GM12878 (cell line): ENCODE results near the gene CIAPIN1. TPM values are rescaled to one million over a fixed set of nuclear protein-coding genes. Genes with fewer than 3 reads are reported as not detected.

Source experiments
- ATAC-seq: fragments of 200-7000 bp; cut with Tn5 transposase; 3 replicates; pipeline ENCODE4 v1.9.1; 2020; ENCODE audit warnings: mild to moderate bottlenecking, moderate library complexity
- BruUV-seq: library from RNA; stranded (reverse); fragments of 400-500 nt; replicated peaks from 2 replicates; lab custom pipeline; 2021; lab: Mats Ljungman, UMichigan
- CTCF ChIA-PET: fragments of 300-600 bp; sonication (Branson Sonifier 250); formaldehyde crosslinking; extraction: SDS; loops from one replicate; lab custom pipeline; 2021; ENCODE audit warnings: inconsistent platforms; lab: Yijun Ruan, JAX
- POLR2A ChIA-PET: fragments of 350-600 bp; formaldehyde crosslinking; extraction: SDS; loops from one replicate; lab custom pipeline; 2021; ENCODE audit warnings: inconsistent platforms; lab: Charles Lee
- RAD21 ChIA-PET: fragments of 300-600 bp; sonication (Branson Sonifier 250); formaldehyde crosslinking; loops from one replicate; lab custom pipeline; 2023; ENCODE audit warnings: antibody characterized with exemption; ENCODE audit not compliant: unreplicated experiment; lab: Charles Lee
- SMC1A ChIA-PET: fragments of 300-600 bp; sonication (Branson Sonifier 250); formaldehyde crosslinking; loops from one replicate; lab custom pipeline; 2023; ENCODE audit not compliant: unreplicated experiment, uncharacterized antibody; lab: Charles Lee
- DNase-seq: peaks from one replicate; pipeline ENCODE4 v3.0.0-alpha.2; 2011; ENCODE audit warnings: low read depth, low spot score
- FAIRE-seq: peaks from 3 replicates; lab custom pipeline; 2011; peaks lifted over from hg19 to GRCh38; lab: Jason Lieb, UNC
- H2AFZ ChIP-seq: 2 replicates; pipeline ENCODE4 v1.6.0; 2011; ENCODE audit warnings: low read depth, low read length, control low read depth; ENCODE audit not compliant: control insufficient read depth
- H3K27ac ChIP-seq: 2 replicates; pipeline ENCODE4 v1.5.1; 2011; ENCODE audit warnings: control low read depth; ENCODE audit not compliant: control insufficient read depth, insufficient read depth
- H3K27me3 ChIP-seq, 2 experiments: replicated peaks in 1 of 2; 2 replicates each; pipeline versions ENCODE4 v1.6.0 to v1.6.1; 2011; ENCODE audit warnings: low read length in 1 of 2; ENCODE audit not compliant: control insufficient read depth in 2 of 2, insufficient read depth in 2 of 2
- H3K36me3 ChIP-seq, 2 experiments: 2 replicates each; pipeline ENCODE4 v1.5.1; 2011; ENCODE audit warnings: low read length in 1 of 2; ENCODE audit not compliant: control insufficient read depth in 2 of 2, insufficient read depth in 2 of 2
- H3K4me1 ChIP-seq: 2 replicates; pipeline ENCODE4 v1.6.1; 2011; ENCODE audit warnings: mild to moderate bottlenecking, low read length, moderate library complexity, mixed read lengths; ENCODE audit not compliant: control insufficient read depth, insufficient read depth
- H3K4me2 ChIP-seq: 2 replicates; pipeline ENCODE4 v1.6.0; 2011; ENCODE audit warnings: control low read depth; ENCODE audit not compliant: control insufficient read depth, insufficient read depth
- H3K4me3 ChIP-seq: fragments of 200-600 bp; sonication (generic); 2 replicates; pipeline ENCODE4 v1.5.1; 2016
- H3K79me2 ChIP-seq: 2 replicates; pipeline ENCODE4 v1.6.0; 2011; ENCODE audit warnings: low read length; ENCODE audit not compliant: control insufficient read depth, insufficient read depth
- H3K9ac ChIP-seq: 2 replicates; pipeline ENCODE4 v1.8.0; 2011; ENCODE audit warnings: low read length, control low read depth, mixed read lengths; ENCODE audit not compliant: control insufficient read depth, insufficient read depth
- H3K9me3 ChIP-seq: replicated peaks from 3 replicates; pipeline ENCODE4 v1.5.1; 2011; ENCODE audit warnings: mild to moderate bottlenecking, low read length; ENCODE audit not compliant: control insufficient read depth, insufficient read depth
- H4K20me1 ChIP-seq: 2 replicates; pipeline ENCODE4 v1.6.0; 2011; ENCODE audit not compliant: control insufficient read depth, insufficient read depth
- GABPA ChIP-seq: IDR thresholded peaks from 2 replicates; pipeline ENCODE4 v1.6.1; 2014; ENCODE audit warnings: antibody characterized with exemption, low read depth, mild to moderate bottlenecking, inconsistent platforms
- MTA3 ChIP-seq: IDR thresholded peaks from 2 replicates; pipeline ENCODE4 v1.6.1; 2012; ENCODE audit warnings: low read length, inconsistent platforms, borderline replicate concordance
- PRDM15 ChIP-seq: fragments of 450-650 bp; formaldehyde crosslinking; IDR thresholded peaks from 2 replicates; pipeline ENCODE4 v1.4.0; 2020; ENCODE audit warnings: mild to moderate bottlenecking, moderate library complexity
- SMC3 ChIP-seq: IDR thresholded peaks from 2 replicates; pipeline ENCODE4 v1.6.1; 2011; ENCODE audit warnings: low read length, improper control_type of control experiment, borderline replicate concordance
- SRF ChIP-seq, 2 experiments: IDR thresholded peaks; 2 replicates each; pipeline ENCODE4 v1.6.1; 2011; ENCODE audit warnings: low read depth in 2 of 2, low read length in 2 of 2, mild to moderate bottlenecking in 1 of 2, moderate library complexity in 1 of 2
- WGBS: methylation state at CpG from one replicate; pipeline ENCODE4 v1.1.6; 2016; ENCODE audit warnings: low lambda C conversion rate; ENCODE audit not compliant: insufficient replicate concordance, insufficient coverage; ENCODE audit errors: missing lambda C conversion rate; 5-methylcytosine and 5-hydroxymethylcytosine counted together
- in situ Hi-C: fragments of 300-500 bp; cut with MboI; formaldehyde crosslinking; loops from 9 replicates; pipeline ENCODE4 v1.14.3; 2018; ENCODE audit warnings: mixed read lengths
- intact Hi-C: fragments of 100-400 bp; cut with micrococcal nuclease; formaldehyde crosslinking; loops from one replicate; pipeline ENCODE4 v1.14.2; 2022; ENCODE audit not compliant: unreplicated experiment
- polyA plus RNA-seq, 11 experiments: library from polyadenylated mRNA; depleted of rRNA in 4 of 11; unstranded in 6 of 11; stranded (reverse) in 5 of 11; fragments of >200 nt; fragmentation: Nextera tagmentation in 4 of 11; fragmentation: Illumina TruSeq in 1 of 11; extraction: Ambion mirVana in 4 of 11; extraction: Trizol in 1 of 11; gene quantifications; 1 replicate in 1 of 11; 2 replicates in 10 of 11; pipeline versions ENCODE4 v1.2.1 to v1.2.3, GENCODE V29; 2011 to 2016; ENCODE audit warnings: inconsistent platforms in 2 of 11, missing spikeins in 2 of 11, low read depth in 1 of 11
- total RNA-seq, 4 experiments: library from RNA; depleted of rRNA in 3 of 4; stranded (reverse); fragments of >200 nt in 3 of 4; fragmentation: Illumina TruSeq in 1 of 4; extraction: Trizol in 1 of 4; gene quantifications; 2 replicates each; pipeline versions ENCODE4 v1.2.1 to v1.2.3, GENCODE V29; 2013 to 2021

Gene CIAPIN1
- total and polyA plus RNA-seq, 10 of the 15 experiments (the other 5 are each of a cell fraction or from before 2014, with no cell fraction given), result 46.2 to 150 (median 54.3) TPM

- Histone ChIP-seq H3K27ac (no peak overlapping the region), H3K9me3 (no peaks in the 10 kb centered on the region), H2AFZ (no peak overlapping the region), H3K4me1 (peaks cover 9% of the 10 kb centered on the region), H4K20me1 (no peaks in the 10 kb centered on the region), H3K79me2 (no peaks in the 10 kb centered on the region), H3K36me3 (peaks cover 21 to 31% of the 10 kb centered on the region in 2 experiments), H3K4me3 (no peak overlapping the region), H3K9ac (no peak overlapping the region), H3K4me2 (no peak overlapping the region), H3K27me3 (no peaks in the 10 kb centered on the region)
- no peak for DNase-seq
- ChIA-PET SMC1A (no interaction called here), POLR2A (interaction anchor here (1.0 kb wide), 1 partner anchor 56 kb away, joined by 3 read pairs; no protein-coding TSS in a partner anchor), RAD21 (no interaction called here), CTCF (interaction anchor here (1.5 kb wide), 1 partner anchor 48 kb away, joined by 5 read pairs; no protein-coding TSS in a partner anchor)
- BruUV-seq, result no TSS peak
- 84% methylated on average over 10 of the region's 10 CpGs for WGBS
- TF ChIP-seq SMC3 (no peak), MTA3 (0 out of 2 replicates have a peak, but pooled peaks have one; percentile 6), GABPA (no peak), SRF (IDR thresholded peaks at IDR 0.05; ENCODE audit: low read depth in 2 of 2, low read length in 2 of 2) (no peak), PRDM15 (CRISPR knock-in tag) (no peak)
- intact Hi-C loops, result no loop called here
- in situ Hi-C loops, result no loop called here
- FAIRE-seq, result no peak
- no peak for ATAC-seq
Measured at GRCh38 chr16:57471852-57472664, 24.9 kb upstream of the CIAPIN1 start.
